Posterior cingulate gyrus (tissue), 11 donors: ENCODE results near the gene MEAK7.

Experiments used
- DNase-seq, 10 donors: peaks; one replicate each; pipeline versions ENCODE4 v3.0.0 to v3.0.0-alpha.2; 2020 to 2021; ENCODE audit warnings: mixed read lengths in 3 of 10
- intact Hi-C: fragments of 100-400 bp; cut with DNase I; formaldehyde crosslinking; loops from one replicate; pipeline ENCODE4 v1.15.1; 2023

MEAK7 gene

GRCh38 chr16:84497418-84498222, 6.8 kb downstream of the MEAK7 start:
- DNase-seq: peak in 2 of 10 donors; percentile 43 to 57
- intact Hi-C loops: no loop called here

DNA sequence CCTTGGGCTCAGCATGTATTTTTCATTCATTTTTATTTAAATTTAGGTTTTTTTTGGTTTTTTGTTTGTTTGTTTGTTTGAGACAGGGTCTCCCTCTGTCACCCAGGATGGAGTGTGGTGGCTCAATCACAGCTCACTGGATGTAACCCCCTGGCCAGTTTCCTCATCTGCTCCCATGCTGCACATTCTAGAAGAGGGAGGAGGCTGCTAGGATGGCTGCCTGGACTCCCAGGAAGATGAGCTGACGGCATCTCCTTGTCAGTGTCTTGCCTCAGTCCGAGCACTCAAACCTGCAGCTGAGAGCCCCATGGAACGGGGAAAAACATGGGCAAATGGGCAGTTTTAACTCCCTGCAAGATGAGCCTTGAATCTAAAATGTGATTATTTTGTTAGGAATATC, 7.5 kb downstream of the MEAK7 start:
- peak in 2 of 10 donors; percentile 53 to 60 for DNase-seq
- intact Hi-C loops: no loop called here

DNA sequence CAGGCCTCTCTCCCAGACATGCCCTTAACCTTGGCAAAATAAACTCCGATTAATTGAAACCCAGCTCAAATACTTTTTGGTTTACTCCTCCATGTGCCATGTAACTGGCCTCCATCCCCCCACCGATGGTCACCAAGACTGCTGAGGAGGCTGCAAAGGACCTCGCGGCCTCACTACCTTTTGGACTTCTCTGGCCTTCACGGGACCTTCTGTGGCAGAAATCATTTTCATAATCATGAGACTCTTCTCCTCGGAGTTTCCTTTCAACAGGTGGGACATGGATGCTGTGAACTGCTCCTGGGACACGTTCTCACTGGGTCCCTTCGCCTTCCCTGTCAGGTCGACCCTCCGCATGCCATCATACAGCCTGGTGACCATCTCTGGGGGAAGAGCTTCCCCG, 9.0 kb downstream of the MEAK7 start:
- intact Hi-C loops: no loop called here
- DNase-seq: peak in 1 of 10 donors; percentile 51

GRCh38 chr16:84489131-84489530, 15.3 kb downstream of the MEAK7 start:
- intact Hi-C loops: loop anchor here (10.0 kb wide), 1 partner anchor 404 kb away; no protein-coding TSS in a partner anchor
- peak in 2 of 10 donors; percentile 64 to 84 for DNase-seq

DNA sequence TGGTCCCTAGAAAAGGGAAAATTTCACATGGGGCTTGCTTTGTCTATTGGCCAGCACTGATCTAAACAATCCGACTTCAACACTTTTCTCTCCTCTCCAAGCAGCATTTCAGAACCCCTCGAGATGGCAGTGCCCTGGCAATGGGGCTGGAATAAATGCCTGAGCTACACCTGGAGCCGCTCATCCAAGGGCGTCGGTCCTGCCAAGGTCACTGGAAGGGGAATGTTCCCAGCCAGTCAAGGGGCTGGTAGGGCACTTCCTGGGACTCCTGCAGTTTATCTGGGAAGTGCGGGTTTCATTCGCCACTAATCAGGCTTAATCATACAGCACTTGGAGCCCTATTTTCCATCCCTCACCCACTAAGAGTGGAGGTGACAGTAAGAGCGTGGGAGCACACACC, 17.1 kb downstream of the MEAK7 start:
- intact Hi-C loops: loop anchor here (10.0 kb wide), 1 partner anchor 403 kb away; no protein-coding TSS in a partner anchor
- DNase-seq: peak in 2 of 10 donors; percentile 18 to 37

DNA sequence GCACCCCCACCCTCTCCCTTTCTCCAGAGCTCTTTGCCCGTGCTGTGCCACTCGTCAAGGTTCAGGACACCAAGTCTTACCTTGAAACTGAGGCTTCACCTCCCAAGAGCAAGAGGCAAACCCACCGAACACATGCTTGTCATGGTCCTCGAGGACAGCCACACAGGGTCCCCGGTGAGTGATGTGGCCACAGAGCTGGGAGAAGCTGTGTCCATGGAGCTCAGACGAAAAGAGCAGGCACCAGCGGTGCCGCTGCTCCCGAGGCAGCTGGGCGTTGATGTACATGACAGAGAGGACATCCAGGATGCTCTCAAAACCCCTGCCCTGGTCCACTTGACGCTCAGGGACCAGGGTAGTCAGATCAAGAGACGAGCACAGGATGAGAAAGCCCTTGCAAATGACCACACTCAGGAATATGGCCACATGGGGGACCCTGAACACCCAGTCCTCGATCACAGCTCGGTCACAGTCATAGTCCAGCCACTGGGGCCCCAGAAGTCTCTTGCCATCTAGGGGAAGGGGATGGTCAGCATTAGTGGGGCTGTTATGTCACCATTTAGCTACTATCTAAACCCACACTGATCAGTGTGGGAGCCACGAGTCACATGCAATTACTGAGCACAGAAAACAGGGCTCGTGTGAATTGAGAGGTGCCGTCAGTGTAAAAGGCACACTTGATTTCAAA, 17.8 kb downstream of the MEAK7 start:
- intact Hi-C loops: loop anchor here (10.0 kb wide), 1 partner anchor 402 kb away; no protein-coding TSS in a partner anchor
- DNase-seq: peak in 2 of 10 donors; percentile 45 to 72

GRCh38 chr16:84486126-84486525, 18.3 kb downstream of the MEAK7 start:
- intact Hi-C loops: loop anchor here (10.0 kb wide), 1 partner anchor 401 kb away; no protein-coding TSS in a partner anchor
- peak in 2 of 10 donors; percentile 55 to 80 for DNase-seq

GRCh38 chr16:84485255-84486010, 19.0 kb downstream of the MEAK7 start:
- intact Hi-C loops: loop anchor here (10.0 kb wide), 1 partner anchor 401 kb away; no protein-coding TSS in a partner anchor
- DNase-seq: peak in 2 of 10 donors; percentile 52 to 64

GRCh38 chr16:84484579-84485254, 19.7 kb downstream of the MEAK7 start:
- intact Hi-C loops: loop anchor here (1.0 to 10.0 kb wide), 3 partner anchors 77 to 400 kb away; no protein-coding TSS in a partner anchor
- DNase-seq: peak; percentile 53 to 96 (median 82)

DNA sequence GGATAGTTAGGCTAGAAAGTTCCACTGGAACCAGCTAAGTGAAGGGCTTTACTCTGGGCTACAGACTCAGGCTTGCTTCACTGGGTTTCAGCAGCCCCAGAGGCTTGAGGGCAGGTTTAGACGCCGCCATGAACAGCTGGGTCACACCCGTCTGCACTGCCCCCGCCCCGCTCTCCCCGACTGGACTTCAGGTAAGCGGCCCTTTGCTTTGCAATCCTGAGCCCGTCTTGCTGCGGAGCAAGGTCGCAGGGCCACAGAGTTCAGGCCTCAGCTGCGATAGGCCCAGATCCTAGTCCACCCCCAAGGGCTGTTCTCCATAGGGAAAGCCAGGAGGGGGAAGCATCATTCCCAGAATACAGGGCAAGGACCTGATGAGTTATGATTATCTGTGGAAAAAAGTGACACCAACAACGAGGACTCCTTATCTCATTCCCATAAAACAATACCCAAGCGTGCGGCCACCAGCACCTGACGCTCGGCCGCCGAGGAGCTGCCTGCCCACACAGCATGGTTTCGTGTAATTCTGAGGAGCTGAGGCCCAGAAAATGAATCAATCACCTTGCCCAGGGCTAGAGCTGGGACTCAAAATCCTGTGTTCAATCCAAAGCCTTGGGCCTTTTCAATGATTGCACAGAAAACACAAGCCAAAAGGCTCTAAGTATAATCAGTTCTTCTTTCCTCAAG, 20.4 kb downstream of the MEAK7 start:
- intact Hi-C loops: loop anchor here (1.0 to 10.0 kb wide), 3 partner anchors 77 to 399 kb away; no protein-coding TSS in a partner anchor

DNA sequence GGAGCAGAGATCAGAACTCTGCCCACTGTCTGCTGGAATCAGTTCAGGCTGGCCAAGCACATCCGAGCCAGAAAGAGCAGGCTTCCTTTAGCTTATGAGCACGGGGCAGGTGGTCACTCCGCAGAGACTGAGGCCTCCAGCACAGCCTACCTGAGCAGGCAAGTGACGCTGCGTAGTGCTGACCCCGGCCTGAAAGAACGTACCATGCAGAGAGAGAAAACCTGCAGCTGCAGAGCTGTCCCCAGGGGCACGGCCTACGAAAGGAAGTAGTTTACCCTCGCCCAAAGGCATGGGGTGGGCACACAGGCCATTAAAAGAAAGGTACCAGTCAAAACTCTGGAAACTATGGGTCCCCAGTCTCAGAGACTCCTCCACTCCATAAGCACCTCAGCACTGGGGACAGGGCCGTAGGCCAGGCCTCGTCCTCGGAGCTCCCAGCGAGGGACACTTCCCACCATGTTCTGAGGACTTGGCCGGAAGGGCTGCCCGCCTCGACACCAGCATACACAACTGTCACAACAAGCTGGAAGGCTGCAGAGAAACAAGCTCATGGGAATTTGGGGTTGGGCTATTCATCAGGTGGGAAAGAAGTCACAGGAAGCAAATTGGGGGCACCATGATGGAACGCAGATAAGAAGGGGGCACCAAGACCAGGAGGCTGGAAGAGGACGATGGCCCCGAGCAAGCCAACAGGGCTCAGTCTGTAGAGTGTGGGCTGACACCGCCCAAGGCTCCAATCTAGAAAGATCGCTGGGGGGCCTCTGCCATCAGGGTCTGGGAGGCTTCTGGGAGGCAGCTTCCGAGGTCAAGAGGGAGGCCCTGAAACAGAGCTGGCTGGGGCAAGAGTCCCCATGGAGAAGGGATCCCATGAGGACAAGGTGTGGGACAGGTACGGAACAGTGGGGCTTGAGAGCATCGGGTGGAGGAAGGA, 21.2 kb downstream of the MEAK7 start:
- DNase-seq: peak in 2 of 10 donors; percentile 57 to 62
- intact Hi-C loops: loop anchor here (5.0 to 10.0 kb wide), 2 partner anchors 76 to 398 kb away; no protein-coding TSS in a partner anchor

More for the DNA sequence above, 20.4 kb downstream of the MEAK7 start:
- DNase-seq: peak in 2 of 10 donors; percentile 72 to 75

DNA sequence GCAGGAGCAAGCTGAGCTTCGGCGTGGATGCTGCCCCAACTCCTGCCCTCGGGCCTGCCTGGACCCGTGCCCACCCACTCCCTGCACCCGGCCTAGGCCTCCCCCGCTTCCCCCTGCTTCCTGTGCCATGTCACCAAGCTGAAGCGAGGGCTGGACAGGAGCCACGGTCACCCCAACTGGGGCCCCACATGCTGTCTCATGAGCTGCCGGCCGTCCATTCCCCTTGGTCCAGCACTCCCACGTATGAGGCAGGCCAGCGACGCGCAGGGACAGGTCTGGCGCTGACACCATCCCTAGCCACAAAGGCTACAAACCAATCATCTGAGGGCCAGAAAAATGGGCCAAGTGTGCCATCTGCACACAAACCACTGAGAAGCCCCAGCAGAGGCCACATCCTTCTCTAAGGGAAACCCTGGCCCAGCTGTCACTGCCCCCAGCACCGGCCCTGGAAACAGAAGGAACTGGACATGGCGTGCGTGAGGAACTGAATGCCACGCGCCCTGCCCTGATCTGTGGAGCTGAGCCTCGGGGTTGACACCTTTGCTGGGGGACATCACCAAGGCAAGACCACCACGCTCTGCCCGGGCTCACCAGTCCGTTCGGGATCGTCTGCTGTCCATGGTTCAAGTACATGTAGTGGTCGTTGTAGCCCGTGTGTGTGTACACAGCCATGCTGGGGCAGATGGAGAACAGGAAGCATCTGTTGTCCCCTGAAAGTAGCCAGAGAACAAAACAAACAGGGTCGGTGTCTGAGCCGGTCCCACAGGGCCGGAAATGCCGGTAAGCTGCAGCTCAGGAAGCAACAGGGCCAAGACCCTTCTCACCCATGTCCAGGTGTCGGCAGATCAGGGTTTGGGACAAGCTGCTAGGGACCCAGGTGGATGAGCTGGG, 22.2 kb downstream of the MEAK7 start:
- intact Hi-C loops: loop anchor here (5.0 to 10.0 kb wide), 2 partner anchors 75 to 397 kb away; no protein-coding TSS in a partner anchor
- peak in 3 of 10 donors; percentile 46 to 82 (median 74) for DNase-seq

- intact Hi-C loops: loop anchor here (5.0 to 10.0 kb wide), 2 partner anchors 74 to 396 kb away; no protein-coding TSS in a partner anchor
- peak in 2 of 10 donors; percentile 78 to 86 for DNase-seq
Observed at GRCh38 chr16:84481051-84481735, 23.3 kb downstream of the MEAK7 start.

DNA sequence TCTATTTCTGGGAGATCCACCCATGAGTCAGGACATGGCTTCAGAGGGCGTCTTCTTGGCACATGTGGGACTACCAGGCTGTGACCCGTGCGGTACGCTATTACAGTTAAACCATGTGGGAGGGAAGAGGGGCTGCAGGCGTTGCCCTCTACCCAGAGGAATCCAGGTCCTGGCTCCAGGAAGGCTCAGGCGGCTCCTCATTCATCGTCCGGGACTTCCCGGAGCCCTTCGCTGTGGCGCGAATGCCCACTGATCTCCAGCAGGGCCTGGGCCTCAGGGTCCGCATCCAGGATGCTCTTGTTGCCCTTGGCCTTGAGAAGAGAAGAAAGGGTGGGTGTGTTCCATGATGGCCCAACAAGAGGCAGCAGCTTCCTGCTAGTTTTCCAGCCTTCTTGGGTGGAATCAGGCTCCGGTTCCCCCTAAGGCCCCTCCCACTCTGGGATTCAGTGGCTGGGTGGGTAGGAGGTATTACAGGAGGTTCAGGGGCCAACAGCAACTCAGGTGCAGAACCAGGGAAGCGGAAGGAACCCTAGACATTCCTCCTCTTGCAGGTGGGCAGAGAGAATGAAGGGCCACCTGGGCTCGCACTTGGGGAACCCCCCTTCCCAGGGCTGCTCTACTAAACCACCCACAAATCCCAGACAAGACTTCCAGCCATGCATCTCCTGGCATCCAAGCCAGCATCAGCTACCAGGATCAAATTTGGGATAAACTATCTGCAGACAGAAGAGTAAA, 24.6 kb downstream of the MEAK7 start:
- intact Hi-C loops: loop anchor here (5.0 to 10.0 kb wide), 2 partner anchors 73 to 395 kb away; no protein-coding TSS in a partner anchor
- peak in 2 of 10 donors; percentile 42 to 78 for DNase-seq
